ENCODE measurements around the gene UPK3BL1. TPM values are rescaled to one million over a fixed set of nuclear protein-coding genes. Genes with fewer than 3 reads are reported as not detected.

Gene UPK3BL1
- total RNA-seq, 1 donor from 2014 or later: 23.0 TPM

Other genes with a start within 250 kb of the UPK3BL1 start
- 26.4 and 31.7 TPM in 2 replicates for gene PRKRIP1, start 246.4 kb downstream of the UPK3BL1 start, total RNA-seq
- 45.8 and 49.8 TPM in 2 replicates for gene ORAI2, start 209.2 kb downstream of the UPK3BL1 start, total RNA-seq
- 9.9 and 10.9 TPM in 2 replicates for gene ALKBH4, start 177.9 kb downstream of the UPK3BL1 start, total RNA-seq
- gene LRWD1, start 177.8 kb downstream of the UPK3BL1 start, total RNA-seq: 30.5 and 32.4 TPM in 2 replicates
- gene POLR2J, start 163.9 kb downstream of the UPK3BL1 start, total RNA-seq: 46.8 and 50.8 TPM in 2 replicates
- gene RASA4B, start 125.0 kb downstream of the UPK3BL1 start, total RNA-seq: 27.1 and 28.6 TPM in 2 replicates
- gene UPK3BL2, start 99.1 kb downstream of the UPK3BL1 start, total RNA-seq: 14.1 and 19.2 TPM in 2 replicates
- 0.19 TPM in 1 of 2 replicates, not detected in the other for gene SPDYE2, start 91.6 kb downstream of the UPK3BL1 start, total RNA-seq
- 49.3 and 50.9 TPM in 2 replicates for gene POLR2J3, start 70.2 kb downstream of the UPK3BL1 start, total RNA-seq
- gene RASA4, start 26.0 kb downstream of the UPK3BL1 start, total RNA-seq: 52.8 and 54.1 TPM in 2 replicates
- not detected in 2 replicates for gene SPDYE2B, start 7.5 kb upstream of the UPK3BL1 start, total RNA-seq
- 17.8 and 20.2 TPM in 2 replicates for gene POLR2J2, start 28.9 kb upstream of the UPK3BL1 start, total RNA-seq
- gene FAM185A, start 106.2 kb upstream of the UPK3BL1 start, total RNA-seq: 7.9 and 9.3 TPM in 2 replicates